IMR-90 (cell line): ENCODE results near the gene BPIFB2. TPM values are rescaled to one million over a fixed set of nuclear protein-coding genes. Genes with fewer than 3 reads are reported as not detected.

Source experiments
- ATAC-seq: fragments of 200-7000 bp; cut with Tn5 transposase; 2 replicates; pipeline ENCODE4 v1.9.1; 2020; ENCODE audit warnings: low read depth, mild to moderate bottlenecking, moderate library complexity
- BruUV-seq: library from RNA; stranded (reverse); fragments of 400-500 nt; replicated peaks from 2 replicates; lab custom pipeline; 2021; lab: Mats Ljungman, UMichigan
- CTCF ChIA-PET: fragments of 300-600 bp; formaldehyde crosslinking; extraction: SDS; loops from one replicate; lab custom pipeline; 2021; ENCODE audit warnings: antibody characterized with exemption; lab: Yijun Ruan, JAX
- POLR2A ChIA-PET: fragments of 300-600 bp; sonication (Branson Sonifier 250); formaldehyde crosslinking; loops from one replicate; lab custom pipeline; 2022; ENCODE audit warnings: antibody characterized with exemption; ENCODE audit not compliant: unreplicated experiment; lab: Charles Lee
- DNase-seq: peaks from one replicate; pipeline ENCODE4 v3.0.0; 2013
- H2AFZ ChIP-seq: replicated peaks from 2 replicates; pipeline ENCODE3; 2013; ENCODE audit warnings: low read length, mild to moderate bottlenecking; ENCODE audit not compliant: poor library complexity
- H2AK5ac ChIP-seq: 2 replicates; pipeline ENCODE4 v1.6.1; 2013; ENCODE audit warnings: low read depth, low read length, inconsistent platforms
- H2AK9ac ChIP-seq: replicated peaks from 2 replicates; pipeline ENCODE3; 2013; ENCODE audit warnings: mild to moderate bottlenecking, low read depth, low read length, moderate library complexity; ENCODE audit not compliant: poor library complexity
- H2BK120ac ChIP-seq: 2 replicates; pipeline ENCODE4 v1.6.1; 2013; ENCODE audit warnings: low read depth, low read length, inconsistent platforms
- H2BK15ac ChIP-seq: 3 replicates; pipeline ENCODE4 v1.6.1; 2013; ENCODE audit warnings: low read depth, low read length, inconsistent platforms
- H2BK20ac ChIP-seq: 2 replicates; pipeline ENCODE4 v1.6.1; 2013; ENCODE audit warnings: low read depth, mild to moderate bottlenecking, inconsistent platforms, low read length, moderate library complexity
- H2BK5ac ChIP-seq: 2 replicates; pipeline ENCODE4 v1.6.1; 2013; ENCODE audit warnings: mild to moderate bottlenecking, low read depth, low read length, inconsistent platforms; ENCODE audit not compliant: poor library complexity, severe bottlenecking
- H3K14ac ChIP-seq: replicated peaks from 2 replicates; pipeline ENCODE4 v1.6.1; 2013; ENCODE audit warnings: low read depth, low read length, inconsistent platforms
- H3K18ac ChIP-seq: 2 replicates; pipeline ENCODE4 v1.6.1; 2013; ENCODE audit warnings: low read depth, low read length, control low read depth
- H3K23ac ChIP-seq: 2 replicates; pipeline ENCODE4 v1.6.1; 2013; ENCODE audit warnings: low read depth, low read length, inconsistent platforms
- H3K27ac ChIP-seq: 2 replicates; pipeline ENCODE4 v1.5.1; 2013; ENCODE audit warnings: mild to moderate bottlenecking, control low read depth, low read length; ENCODE audit not compliant: insufficient read depth
- H3K27me3 ChIP-seq: 2 replicates; pipeline ENCODE4 v1.6.1; 2013; ENCODE audit warnings: low read length; ENCODE audit not compliant: control insufficient read depth, insufficient read depth
- H3K36me3 ChIP-seq: 2 replicates; pipeline ENCODE4 v1.6.1; 2013; ENCODE audit warnings: low read length, mixed read lengths; ENCODE audit not compliant: control insufficient read depth, insufficient read depth
- H3K4ac ChIP-seq: 2 replicates; pipeline ENCODE4 v1.6.1; 2013; ENCODE audit warnings: low read depth, low read length, inconsistent platforms
- H3K4me1 ChIP-seq: 2 replicates; pipeline ENCODE4 v1.6.1; 2013; ENCODE audit warnings: low read length, mixed read lengths; ENCODE audit not compliant: control insufficient read depth, insufficient read depth
- H3K4me2 ChIP-seq: 2 replicates; pipeline ENCODE4 v1.6.1; 2013; ENCODE audit warnings: low read depth, mild to moderate bottlenecking, control low read depth, low read length, moderate library complexity
- H3K4me3 ChIP-seq: 2 replicates; pipeline ENCODE4 v1.5.1; 2013; ENCODE audit warnings: low read depth, mild to moderate bottlenecking, control low read depth, low read length, moderate library complexity; ENCODE audit not compliant: insufficient read depth
- H3K56ac ChIP-seq: 2 replicates; pipeline ENCODE4 v1.6.1; 2013; ENCODE audit warnings: low read length, inconsistent platforms; ENCODE audit not compliant: insufficient read depth; ENCODE audit errors: extremely low read depth
- H3K79me1 ChIP-seq, 2 experiments: 2 replicates each; pipeline ENCODE4 v1.6.1; 2013; ENCODE audit warnings: low read length in 2 of 2, inconsistent platforms in 1 of 2, low read depth in 1 of 2
- H3K9ac ChIP-seq: 2 replicates; pipeline ENCODE4 v1.6.1; 2013; ENCODE audit warnings: low read depth, low read length, control low read depth
- H3K9me1 ChIP-seq: 2 replicates; pipeline ENCODE4 v1.6.1; 2013; ENCODE audit warnings: low read length, inconsistent platforms; ENCODE audit not compliant: insufficient read depth
- H3K9me3 ChIP-seq: 2 replicates; pipeline ENCODE4 v1.6.1; 2013; ENCODE audit warnings: low read length; ENCODE audit not compliant: control insufficient read depth, insufficient read depth
- H4K20me1 ChIP-seq: 2 replicates; pipeline ENCODE4 v1.6.1; 2013; ENCODE audit warnings: low read length, inconsistent platforms; ENCODE audit not compliant: insufficient read depth
- H4K5ac ChIP-seq: 2 replicates; pipeline ENCODE4 v1.6.1; 2013; ENCODE audit warnings: mild to moderate bottlenecking, low read depth, low read length, control low read depth
- H4K8ac ChIP-seq, 2 experiments: 2 replicates each; pipeline ENCODE4 v1.6.1; 2013; ENCODE audit warnings: low read depth in 2 of 2, low read length in 2 of 2, control low read depth in 1 of 2, inconsistent platforms in 1 of 2
- H4K91ac ChIP-seq: 2 replicates; pipeline ENCODE4 v1.6.1; 2013; ENCODE audit warnings: low read depth, low read length, inconsistent platforms; ENCODE audit not compliant: insufficient read depth
- BHLHE40 ChIP-seq: fragments of 150-350 bp; IDR thresholded peaks from 2 replicates; pipeline ENCODE4 v1.6.1; 2016; ENCODE audit warnings: mild to moderate bottlenecking, low read depth, low read length
- CHD1 ChIP-seq: IDR thresholded peaks from 2 replicates; pipeline ENCODE4 v1.6.1; 2012; ENCODE audit warnings: low read depth, low read length, improper control_type of control experiment
- MXI1 ChIP-seq: IDR thresholded peaks from 2 replicates; pipeline ENCODE4 v1.6.1; 2012; ENCODE audit warnings: low read depth, mild to moderate bottlenecking, low read length, moderate library complexity, borderline replicate concordance
- POLR2A ChIP-seq: IDR thresholded peaks from 2 replicates; pipeline ENCODE4 v1.6.1; 2012; ENCODE audit warnings: mild to moderate bottlenecking, low read depth, low read length
- RAD21 ChIP-seq: IDR thresholded peaks from 2 replicates; pipeline ENCODE4 v1.6.1; 2012; ENCODE audit warnings: low read length, improper control_type of control experiment
- RCOR1 ChIP-seq: IDR thresholded peaks from 2 replicates; pipeline ENCODE4 v1.6.1; 2012; ENCODE audit warnings: mild to moderate bottlenecking, low read length, improper control_type of control experiment; ENCODE audit not compliant: insufficient replicate concordance
- RFX5 ChIP-seq: IDR thresholded peaks from 2 replicates; pipeline ENCODE4 v1.8.0; 2012; ENCODE audit warnings: low read depth, mild to moderate bottlenecking, low read length, moderate library complexity
- WGBS, 2 experiments: methylation state at CpG; one replicate each; pipeline versions ENCODE4 v1.1.5 to v1.1.7; 2013; ENCODE audit warnings: missing lambda C conversion rate in 2 of 2; ENCODE audit not compliant: insufficient read length in 1 of 2; ENCODE audit errors: extremely low coverage in 2 of 2; 5-methylcytosine and 5-hydroxymethylcytosine counted together
- dilution Hi-C: fragments of 300-500 bp; cut with HindIII; formaldehyde crosslinking; loops from one replicate; pipeline ENCODE4 v1.14.3; 2018; ENCODE audit warnings: low sequenced_read_pairs; ENCODE audit not compliant: unreplicated experiment
- in situ Hi-C: fragments of 300-500 bp; cut with MboI; formaldehyde crosslinking; loops from 3 replicates; pipeline ENCODE4 v1.14.3; 2019; ENCODE audit warnings: low sequenced_read_pairs, inconsistent platforms, mixed read lengths
- intact Hi-C: fragments of 100-400 bp; cut with micrococcal nuclease; formaldehyde crosslinking; loops from 2 replicates; pipeline ENCODE4 v1.10.0; 2022
- polyA plus RNA-seq, 3 experiments: library from polyadenylated mRNA; depleted of rRNA; stranded (reverse); fragments of >200 nt; gene quantifications; 2 replicates each; pipeline ENCODE4 v1.2.3, GENCODE V29; 2012; ENCODE audit warnings: low replicate concordance in 1 of 3
- total RNA-seq: library from RNA; depleted of rRNA; stranded (reverse); fragments of >200 nt; gene quantifications from 2 replicates; pipeline ENCODE4 v1.2.3, GENCODE V29; 2012

BPIFB2 gene
- total and polyA plus RNA-seq, 2 of the 4 experiments (the other 2 are of a cell fraction) = not detected

DNA sequence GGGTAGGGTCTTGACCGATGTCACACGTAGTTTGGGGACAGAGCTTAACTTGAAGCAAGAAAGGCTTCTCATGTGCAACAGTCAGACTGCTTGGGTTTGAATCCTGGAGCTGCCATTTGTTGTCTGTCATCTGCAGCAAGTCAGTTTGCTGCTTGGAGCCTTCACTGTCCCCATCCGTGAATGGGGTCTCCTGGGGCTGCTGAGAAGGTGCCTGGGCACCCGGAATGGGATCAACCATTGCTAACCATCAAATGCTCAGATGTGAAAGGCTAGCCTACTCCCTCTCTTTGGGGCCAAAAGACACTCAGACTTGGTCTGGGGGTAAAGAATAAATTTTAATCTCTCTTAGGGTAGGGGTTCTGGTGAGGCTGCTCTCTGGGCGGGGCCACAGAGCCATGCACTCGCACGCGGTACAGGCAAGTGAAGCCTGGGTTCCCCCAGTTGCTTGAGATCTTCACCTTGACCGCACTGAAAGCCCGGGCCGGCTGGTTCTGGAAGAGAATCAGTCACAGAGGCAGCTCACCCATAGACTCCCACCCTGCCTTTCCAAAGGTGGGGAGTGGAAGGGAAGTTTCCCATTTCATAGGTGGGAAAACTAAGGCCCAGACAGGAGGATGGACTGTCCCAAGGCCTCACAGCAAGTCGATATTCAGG, 23.9 kb upstream of the BPIFB2 start:
- Histone ChIP-seq H3K9me1 (no peaks in the 10 kb centered on the region), H3K36me3 (no peaks in the 10 kb centered on the region), H3K4me2 (no peak overlapping the region), H3K9ac (no peak overlapping the region), H2AFZ (no peak overlapping the region), H3K27me3 (peaks cover 9% of the 10 kb centered on the region), H2BK15ac (no peak overlapping the region), H3K23ac (no peak overlapping the region), H4K8ac (no peak overlapping the region), H2BK120ac (no peak overlapping the region), H3K4ac (no peak overlapping the region), H2AK9ac (no peak overlapping the region), H2AK5ac (no peak overlapping the region), H3K9me3 (no peaks in the 10 kb centered on the region), H2BK20ac (no peak overlapping the region), H3K27ac (no peak overlapping the region), H3K79me1 (no peaks in the 10 kb centered on the region), H3K4me3 (no peak overlapping the region), H3K18ac (no peak overlapping the region), H3K14ac (no peak overlapping the region), H3K56ac (no peak overlapping the region), H4K20me1 (no peaks in the 10 kb centered on the region), H4K91ac (no peak overlapping the region), H4K5ac (no peak overlapping the region), H2BK5ac (no peak overlapping the region), H3K4me1 (no peaks in the 10 kb centered on the region)
- DNase-seq (no peak), ATAC-seq (no peak)
- ChIA-PET CTCF (no interaction called here), POLR2A (no interaction called here)
- in situ Hi-C loops (no loop called here), dilution Hi-C loops (no loop called here), intact Hi-C loops (no loop called here)
- BruUV-seq = no TSS peak
- 64% methylated on average over 2 of the region's 12 CpGs; no CpG with 5 or more reads in 1 of the 2 experiments for WGBS, 2 experiments
- no peak for TF ChIP-seq RAD21
- no peak for TF ChIP-seq CHD1
- TF ChIP-seq POLR2A = no peak
- TF ChIP-seq RFX5 = no peak
- TF ChIP-seq BHLHE40 = no peak
- no peak for TF ChIP-seq MXI1
- no peak for TF ChIP-seq RCOR1
